Endothelial cell (in vitro differentiated cells): Measurements from ENCODE around the gene EWSR1. TPM values are rescaled to one million over a fixed set of nuclear protein-coding genes. Genes with fewer than 3 reads are reported as not detected.
A peak's percentile ranks its signal among the peaks of the same experiment; 100 is the strongest.
"Not testable (repeated sequence)": the region's sequence is repeated elsewhere in the genome, so short reads cannot be mapped to it uniquely, and the experiment has no call there.

Experiments used
- DNase-seq: peaks from one replicate; pipeline ENCODE4 v3.0.0; 2021; ENCODE audit warnings: low spot score
- H3K27ac Mint-ChIP-seq: one replicate; pipeline ENCODE4 v1.8.0; 2021; ENCODE audit warnings: mixed read lengths, inconsistent platforms; ENCODE audit not compliant: unreplicated experiment
- H3K27me3 Mint-ChIP-seq: one replicate; pipeline ENCODE4 v1.8.0; 2021; ENCODE audit warnings: mild to moderate bottlenecking, moderate library complexity, mixed read lengths, inconsistent platforms; ENCODE audit not compliant: unreplicated experiment
- H3K36me3 Mint-ChIP-seq: one replicate; pipeline ENCODE4 v1.8.0; 2021; ENCODE audit warnings: mild to moderate bottlenecking, low read depth, mixed read lengths, inconsistent platforms; ENCODE audit not compliant: unreplicated experiment
- H3K4me1 Mint-ChIP-seq: one replicate; pipeline ENCODE4 v1.8.0; 2021; ENCODE audit warnings: mild to moderate bottlenecking, mixed read lengths, inconsistent platforms; ENCODE audit not compliant: unreplicated experiment
- H3K4me3 Mint-ChIP-seq: one replicate; pipeline ENCODE4 v1.8.0; 2021; ENCODE audit warnings: mild to moderate bottlenecking, mixed read lengths, inconsistent platforms; ENCODE audit not compliant: unreplicated experiment
- H3K9me3 Mint-ChIP-seq: one replicate; pipeline ENCODE4 v1.8.0; 2021; ENCODE audit warnings: mixed read lengths, inconsistent platforms; ENCODE audit not compliant: unreplicated experiment
- total RNA-seq: library from RNA; stranded (reverse); fragmentation: NEBNext Ultra II Directional; extraction: Animal tissue kit (Norgen Biotek cat#: 25700); gene quantifications from one replicate; pipeline ENCODE4 v1.2.1, GENCODE V29; 2021; ENCODE audit not compliant: unreplicated experiment
- TF ChIP-seq, protein P1 (sequence below): fragments of 200-600 bp; sonication (generic); IDR thresholded peaks from one replicate; pipeline ENCODE4 v1.5.0; 2021; ENCODE audit warnings: antibody characterized with exemption; ENCODE audit not compliant: unreplicated experiment

EWSR1 gene
- total RNA-seq, 1 donor from 2014 or later, result 307 TPM

- H3K9me3 Mint-ChIP-seq, result peaks cover 4% of the 10 kb centered on the region
- H3K4me1 Mint-ChIP-seq, result peaks cover 13% of the 10 kb centered on the region
- H3K36me3 Mint-ChIP-seq, result peaks cover 11% of the 10 kb centered on the region
- peaks cover 8% of the 10 kb centered on the region for H3K27me3 Mint-ChIP-seq
- H3K4me3 Mint-ChIP-seq, result no peak overlapping the region
- TF ChIP-seq, protein P1, sequence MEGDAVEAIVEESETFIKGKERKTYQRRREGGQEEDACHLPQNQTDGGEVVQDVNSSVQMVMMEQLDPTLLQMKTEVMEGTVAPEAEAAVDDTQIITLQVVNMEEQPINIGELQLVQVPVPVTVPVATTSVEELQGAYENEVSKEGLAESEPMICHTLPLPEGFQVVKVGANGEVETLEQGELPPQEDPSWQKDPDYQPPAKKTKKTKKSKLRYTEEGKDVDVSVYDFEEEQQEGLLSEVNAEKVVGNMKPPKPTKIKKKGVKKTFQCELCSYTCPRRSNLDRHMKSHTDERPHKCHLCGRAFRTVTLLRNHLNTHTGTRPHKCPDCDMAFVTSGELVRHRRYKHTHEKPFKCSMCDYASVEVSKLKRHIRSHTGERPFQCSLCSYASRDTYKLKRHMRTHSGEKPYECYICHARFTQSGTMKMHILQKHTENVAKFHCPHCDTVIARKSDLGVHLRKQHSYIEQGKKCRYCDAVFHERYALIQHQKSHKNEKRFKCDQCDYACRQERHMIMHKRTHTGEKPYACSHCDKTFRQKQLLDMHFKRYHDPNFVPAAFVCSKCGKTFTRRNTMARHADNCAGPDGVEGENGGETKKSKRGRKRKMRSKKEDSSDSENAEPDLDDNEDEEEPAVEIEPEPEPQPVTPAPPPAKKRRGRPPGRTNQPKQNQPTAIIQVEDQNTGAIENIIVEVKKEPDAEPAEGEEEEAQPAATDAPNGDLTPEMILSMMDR, result no peak
- no peak overlapping the region for H3K27ac Mint-ChIP-seq
- no peak for DNase-seq
These were observed 36.8 kb upstream of the EWSR1 start for GRCh38 chr22:29230972-29231875.

- peaks cover 11% of the 10 kb centered on the region for H3K36me3 Mint-ChIP-seq
- H3K4me3 Mint-ChIP-seq, result no peak overlapping the region
- peaks cover 8% of the 10 kb centered on the region for H3K27me3 Mint-ChIP-seq
These were observed 35.8 kb upstream of the EWSR1 start for GRCh38 chr22:29231971-29232959.

DNA sequence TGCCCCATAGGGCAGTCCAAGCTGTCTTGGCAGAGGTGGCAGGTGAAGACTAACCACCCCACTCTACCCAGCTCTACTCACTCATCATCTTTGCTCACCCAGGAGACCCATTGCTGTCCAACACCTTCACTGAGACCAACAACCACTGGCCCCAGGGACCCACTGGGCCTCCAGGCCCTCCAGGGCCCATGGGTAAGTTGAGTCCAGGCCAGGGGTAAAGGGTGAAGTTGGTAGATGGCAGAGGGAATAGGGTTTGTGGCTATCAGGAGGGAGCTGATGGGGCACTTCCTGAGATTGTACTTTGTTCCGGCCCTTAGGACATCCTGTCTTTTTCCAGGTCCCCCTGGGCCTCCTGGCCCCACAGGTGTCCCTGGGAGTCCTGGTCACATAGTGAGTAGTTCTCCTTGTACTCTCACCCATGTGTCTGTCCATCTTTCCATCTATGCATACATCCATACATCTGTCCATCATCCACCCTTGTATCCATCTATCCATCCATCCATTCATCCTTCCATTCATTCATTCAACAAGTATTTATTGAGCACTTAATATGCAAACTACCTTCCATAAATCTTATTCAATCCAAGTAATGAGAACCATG is 34.7 kb upstream of the EWSR1 start:
- TF ChIP-seq, protein P1, result no peak
- Mint-ChIP-seq H3K36me3 (peaks cover 11% of the 10 kb centered on the region), H3K4me3 (peak overlapping the region; percentile 23), H3K27me3 (peaks cover 8% of the 10 kb centered on the region), H3K9me3 (peaks cover 4% of the 10 kb centered on the region), H3K4me1 (peaks cover 13% of the 10 kb centered on the region), H3K27ac (no peak overlapping the region)
- no peak for DNase-seq

More at GRCh38 chr22:29231971-29232959, 35.8 kb upstream of the EWSR1 start:
- no peak for DNase-seq
- peaks cover 13% of the 10 kb centered on the region for H3K4me1 Mint-ChIP-seq
- peaks cover 4% of the 10 kb centered on the region for H3K9me3 Mint-ChIP-seq
- TF ChIP-seq, protein P1, result no peak
- no peak overlapping the region for H3K27ac Mint-ChIP-seq

DNA sequence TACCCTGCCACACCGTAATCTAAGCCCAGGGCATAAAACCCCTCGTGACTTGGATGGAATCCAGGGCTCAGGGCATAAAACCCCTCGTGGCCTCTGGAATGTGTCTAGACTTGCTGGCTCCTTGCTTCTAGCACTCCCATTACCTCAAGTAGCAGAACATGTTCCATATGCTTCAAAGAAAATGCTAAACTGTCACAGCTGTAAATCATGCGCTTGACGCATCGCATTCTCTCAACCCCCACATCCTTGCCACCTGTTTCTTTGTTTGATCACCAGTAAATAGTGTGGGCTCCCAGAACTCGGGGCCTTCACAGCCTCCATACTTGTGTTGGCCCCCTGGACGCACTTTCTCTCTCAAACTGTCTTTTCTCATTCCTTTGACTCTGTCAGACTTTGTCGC is 27.6 kb upstream of the EWSR1 start:
- not testable (repeated sequence) for H3K4me3 Mint-ChIP-seq, H3K27ac Mint-ChIP-seq, H3K27me3 Mint-ChIP-seq, H3K4me1 Mint-ChIP-seq, DNase-seq, H3K9me3 Mint-ChIP-seq
- H3K36me3 Mint-ChIP-seq, result peaks cover 41% of the 10 kb centered on the region

DNA sequence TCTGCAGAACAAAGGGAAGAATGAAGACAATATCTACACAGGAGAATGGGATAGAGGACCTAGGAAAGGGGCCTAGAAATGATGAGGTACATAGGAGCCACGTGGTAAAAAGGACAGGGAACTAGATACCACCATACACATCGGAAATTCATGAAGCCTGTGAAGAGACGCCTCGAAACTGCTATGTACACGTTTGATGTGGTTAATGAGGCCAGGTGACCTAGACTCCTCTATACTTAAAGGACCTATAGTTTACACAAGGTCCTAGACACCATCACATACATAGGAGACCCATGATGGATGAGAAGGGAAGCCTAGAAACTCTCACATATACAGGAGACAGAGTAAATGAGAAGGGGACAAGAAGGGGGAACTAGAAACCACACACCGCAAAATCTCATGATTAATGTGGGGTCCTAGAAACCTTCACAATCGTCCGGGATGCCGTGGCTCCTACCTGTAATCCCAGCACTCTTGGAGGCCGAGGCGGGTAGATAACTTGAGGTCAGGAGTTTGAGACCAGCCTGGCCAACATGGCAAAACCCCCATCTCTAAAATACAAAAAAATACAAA is 24.1 kb upstream of the EWSR1 start:
- Mint-ChIP-seq H3K4me1 (no peaks in the 10 kb centered on the region), H3K27ac (no peak overlapping the region), H3K27me3 (peaks cover 7% of the 10 kb centered on the region), H3K9me3 (no peaks in the 10 kb centered on the region), H3K4me3 (no peak overlapping the region), H3K36me3 (peaks cover 37% of the 10 kb centered on the region)
- no peak for DNase-seq
- TF ChIP-seq, protein P1, result no peak
